HepG2 (cell line): ENCODE data around the gene SULT2A1. TPM values are rescaled to one million over a fixed set of nuclear protein-coding genes. Genes with fewer than 3 reads are reported as not detected.

Experiments used
- CREB1 ChIP-seq, 2 experiments: fragments of 450-650 bp in 1 of 2; IDR thresholded peaks; 2 replicates each; pipeline ENCODE4 v1.6.1; 2016 to 2017; ENCODE audit warnings: control low read depth in 1 of 2, mild to moderate bottlenecking in 1 of 2, missing compliant biosample characterization in 1 of 2, missing genetic modification characterization in 1 of 2
- ETV5 ChIP-seq: IDR thresholded peaks from 2 replicates; pipeline ENCODE4 v1.6.1; 2018; ENCODE audit warnings: missing biosample characterization, missing genetic modification reagents, inconsistent platforms, borderline replicate concordance
- FOXO1 ChIP-seq: sonication (generic); formaldehyde crosslinking; IDR thresholded peaks from 2 replicates; pipeline ENCODE4 v1.4.0; 2020; ENCODE audit warnings: missing genetic modification reagents
- IKZF1 ChIP-seq: fragments of 450-650 bp; IDR thresholded peaks from 2 replicates; pipeline ENCODE4 v1.7.1; 2016
- IRF2 ChIP-seq: IDR thresholded peaks from 2 replicates; pipeline ENCODE4 v1.6.1; 2018; ENCODE audit warnings: missing genetic modification reagents, missing compliant biosample characterization
- MAFK ChIP-seq, 2 experiments: IDR thresholded peaks in 1 of 2; conservative IDR thresholded peaks in 1 of 2; 2 replicates each; pipeline ENCODE4 v1.6.1; 2011; ENCODE audit warnings: improper control_type of control experiment in 2 of 2, low read length in 2 of 2
- MAZ ChIP-seq, 2 experiments: sonication (generic) in 1 of 2; formaldehyde crosslinking in 1 of 2; IDR thresholded peaks; 2 replicates each; pipeline versions ENCODE4 v1.5.0 to v1.6.1; 2012 to 2020; ENCODE audit warnings: low read depth in 2 of 2, mild to moderate bottlenecking in 2 of 2, borderline replicate concordance in 1 of 2, improper control_type of control experiment in 1 of 2, low read length in 1 of 2, missing genetic modification reagents in 1 of 2, moderate library complexity in 1 of 2
- NFKB2 ChIP-seq: sonication (generic); formaldehyde crosslinking; IDR thresholded peaks from 2 replicates; pipeline ENCODE4 v1.4.0; 2020; ENCODE audit warnings: missing genetic modification reagents, borderline replicate concordance
- PRMT3 ChIP-seq: sonication (generic); formaldehyde crosslinking; IDR thresholded peaks from 2 replicates; pipeline ENCODE4 v1.8.1; 2022; ENCODE audit warnings: low read depth, mild to moderate bottlenecking, moderate library complexity, missing genetic modification reagents, borderline replicate concordance
- TOE1 ChIP-seq: sonication (generic); formaldehyde crosslinking; IDR thresholded peaks from 2 replicates; pipeline ENCODE4 v1.4.0; 2020; ENCODE audit warnings: mild to moderate bottlenecking, missing genetic modification reagents
- ZBTB8A ChIP-seq: sonication (generic); formaldehyde crosslinking; IDR thresholded peaks from 2 replicates; pipeline ENCODE4 v1.4.0; 2020; ENCODE audit warnings: mild to moderate bottlenecking, low read depth, missing genetic modification reagents, borderline replicate concordance
- ZNF138 ChIP-seq: sonication (generic); formaldehyde crosslinking; IDR thresholded peaks from 2 replicates; pipeline ENCODE4 v1.5.0; 2020; ENCODE audit warnings: mild to moderate bottlenecking, low read depth, missing genetic modification reagents
- ZNF569 ChIP-seq: sonication (generic); formaldehyde crosslinking; IDR thresholded peaks from 2 replicates; pipeline ENCODE4 v1.5.0; 2020; ENCODE audit warnings: mild to moderate bottlenecking, missing genetic modification reagents, moderate library complexity, borderline replicate concordance
- ZNF644 ChIP-seq: IDR thresholded peaks from 2 replicates; pipeline ENCODE4 v1.6.1; 2016; ENCODE audit warnings: low read depth
- polyA plus RNA-seq, 8 experiments: library from polyadenylated mRNA; depleted of rRNA in 3 of 8; stranded (reverse) in 7 of 8; unstranded in 1 of 8; fragments of >200 nt; fragmentation: Illumina TruSeq in 4 of 8; extraction: Trizol in 4 of 8; gene quantifications; 2 replicates each; pipeline versions ENCODE4 v1.2.1 to v1.2.3, GENCODE V29; 2011 to 2016; ENCODE audit warnings: low read depth in 4 of 8, missing spikeins in 1 of 8, mixed read lengths in 1 of 8; ENCODE audit not compliant: insufficient read depth in 1 of 8
- total RNA-seq, 5 experiments: library from RNA; depleted of rRNA; stranded (reverse); fragments of >200 nt; fragmentation: Illumina TruSeq; extraction: Trizol; gene quantifications; 2 replicates each; pipeline ENCODE4 v1.2.3, GENCODE V29; 2016; ENCODE audit warnings: low read depth in 1 of 5
- TF ChIP-seq, protein P1 (sequence below): sonication (generic); formaldehyde crosslinking; IDR thresholded peaks from 2 replicates; pipeline ENCODE4 v1.8.1; 2023; ENCODE audit warnings: mild to moderate bottlenecking, missing genetic modification reagents, borderline replicate concordance
- TF ChIP-seq, protein P2 (sequence below): sonication (generic); formaldehyde crosslinking; IDR thresholded peaks from 2 replicates; pipeline ENCODE4 v1.4.0; 2020; ENCODE audit warnings: missing genetic modification reagents, mild to moderate bottlenecking, borderline replicate concordance
- TF ChIP-seq, protein P3 (sequence below): sonication (generic); formaldehyde crosslinking; conservative IDR thresholded peaks from 2 replicates; pipeline ENCODE4 v1.4.0; 2020; ENCODE audit warnings: mild to moderate bottlenecking, missing genetic modification reagents, moderate library complexity
- TF ChIP-seq, protein P4 (sequence below): sonication (generic); formaldehyde crosslinking; IDR thresholded peaks from 2 replicates; pipeline ENCODE4 v1.5.0; 2020; ENCODE audit warnings: missing genetic modification reagents
- TF ChIP-seq, protein P5 (sequence below): IDR thresholded peaks from 2 replicates; pipeline ENCODE4 v1.6.1; 2016; ENCODE audit warnings: missing compliant biosample characterization, missing genetic modification reagents, borderline replicate concordance
- TF ChIP-seq, protein P6 (sequence below): conservative IDR thresholded peaks from 2 replicates; pipeline ENCODE4 v1.6.1; 2018; ENCODE audit warnings: missing genetic modification reagents

SULT2A1 gene
- total and polyA plus RNA-seq, 2 of the 13 experiments (the other 11 are each of a cell fraction or from before 2014, with no cell fraction given): 137 to 193 TPM

DNA sequence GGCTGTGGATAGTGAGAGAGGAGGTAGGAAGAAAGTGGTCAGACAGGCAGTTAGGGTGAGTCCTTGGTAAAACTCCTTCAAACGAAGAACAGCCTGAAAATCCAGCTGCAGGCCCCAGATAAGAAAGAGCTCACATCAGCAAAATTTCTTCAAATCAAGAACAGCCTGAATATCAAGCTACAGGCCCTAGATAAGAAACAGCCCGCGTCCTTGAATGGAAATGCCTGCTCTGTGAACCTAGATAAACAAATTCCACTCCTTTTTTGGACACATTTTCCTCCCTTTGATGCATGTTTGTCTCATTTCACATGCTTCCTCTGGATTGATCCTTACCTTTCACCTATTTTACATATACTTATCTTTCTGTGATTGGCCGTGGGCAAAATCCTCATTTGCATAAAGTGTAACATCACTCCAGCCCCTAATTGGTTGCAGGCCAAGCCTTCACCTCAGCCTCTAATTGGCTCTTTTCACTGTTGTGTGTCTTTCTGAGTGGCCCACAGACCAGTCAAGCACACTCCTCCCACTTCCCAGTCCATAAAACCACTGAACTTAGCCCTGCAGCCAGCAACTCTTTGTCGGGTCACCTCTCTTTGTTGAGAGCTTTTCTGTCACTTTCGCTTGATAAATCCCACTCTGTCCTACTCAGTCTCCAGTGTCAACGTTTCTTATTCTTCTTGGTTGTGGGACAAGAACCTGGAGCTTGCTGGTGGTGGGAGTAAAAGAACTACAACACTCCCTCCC, 6.0 kb upstream of the SULT2A1 start (continued):
- TF ChIP-seq TOE1 (CRISPR knock-in tag) (no peak), IRF2 (no peak; the same call in 1 of the 2 replicates), IKZF1 (no peak), FOXO1 (CRISPR knock-in tag) (peak; percentile 64; the same call in 1 of the 2 replicates), MAZ (IDR thresholded peaks at IDR 0.05; ENCODE audit: borderline replicate concordance, low read depth, low read length) (no peak), MAZ (CRISPR knock-in tag; IDR thresholded peaks at IDR 0.05; ENCODE audit: low read depth) (peak; percentile 37; the same call in 1 of the 2 replicates), ZNF644 (CRISPR knock-in tag) (no peak), ZNF569 (no peak), ZBTB8A (CRISPR knock-in tag) (no peak), NFKB2 (CRISPR knock-in tag) (no peak), ETV5 (CRISPR knock-in tag) (peak; percentile 71; the same call in 1 of the 2 replicates), MAFK (conservative IDR thresholded peaks at IDR 0.05 in 1 of 2, IDR thresholded peaks at IDR 0.05 in 1 of 2; ENCODE audit: low read length in 2 of 2) (peak; percentile 100), ZNF138 (no peak), PRMT3 (CRISPR knock-in tag) (no peak), CREB1 (IDR thresholded peaks at IDR 0.05) (peak; percentile 73), CREB1 (CRISPR knock-in tag; IDR thresholded peaks at IDR 0.05) (peak; percentile 66)
- TF ChIP-seq, protein P1, sequence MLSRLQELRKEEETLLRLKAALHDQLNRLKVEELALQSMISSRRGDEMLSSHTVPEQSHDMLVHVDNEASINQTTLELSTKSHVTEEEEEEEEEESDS (CRISPR knock-in tag): no peak
- TF ChIP-seq, protein P2, sequence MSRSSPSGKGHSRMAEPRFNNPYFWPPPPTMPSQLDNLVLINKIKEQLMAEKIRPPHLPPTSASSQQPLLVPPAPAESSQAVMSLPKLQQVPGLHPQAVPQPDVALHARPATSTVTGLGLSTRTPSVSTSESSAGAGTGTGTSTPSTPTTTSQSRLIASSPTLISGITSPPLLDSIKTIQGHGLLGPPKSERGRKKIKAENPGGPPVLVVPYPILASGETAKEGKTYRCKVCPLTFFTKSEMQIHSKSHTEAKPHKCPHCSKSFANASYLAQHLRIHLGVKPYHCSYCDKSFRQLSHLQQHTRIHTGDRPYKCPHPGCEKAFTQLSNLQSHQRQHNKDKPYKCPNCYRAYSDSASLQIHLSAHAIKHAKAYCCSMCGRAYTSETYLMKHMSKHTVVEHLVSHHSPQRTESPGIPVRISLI (CRISPR knock-in tag): 0 out of 2 replicates have a peak, but pooled peaks have one; percentile 14
- TF ChIP-seq, protein P3, sequence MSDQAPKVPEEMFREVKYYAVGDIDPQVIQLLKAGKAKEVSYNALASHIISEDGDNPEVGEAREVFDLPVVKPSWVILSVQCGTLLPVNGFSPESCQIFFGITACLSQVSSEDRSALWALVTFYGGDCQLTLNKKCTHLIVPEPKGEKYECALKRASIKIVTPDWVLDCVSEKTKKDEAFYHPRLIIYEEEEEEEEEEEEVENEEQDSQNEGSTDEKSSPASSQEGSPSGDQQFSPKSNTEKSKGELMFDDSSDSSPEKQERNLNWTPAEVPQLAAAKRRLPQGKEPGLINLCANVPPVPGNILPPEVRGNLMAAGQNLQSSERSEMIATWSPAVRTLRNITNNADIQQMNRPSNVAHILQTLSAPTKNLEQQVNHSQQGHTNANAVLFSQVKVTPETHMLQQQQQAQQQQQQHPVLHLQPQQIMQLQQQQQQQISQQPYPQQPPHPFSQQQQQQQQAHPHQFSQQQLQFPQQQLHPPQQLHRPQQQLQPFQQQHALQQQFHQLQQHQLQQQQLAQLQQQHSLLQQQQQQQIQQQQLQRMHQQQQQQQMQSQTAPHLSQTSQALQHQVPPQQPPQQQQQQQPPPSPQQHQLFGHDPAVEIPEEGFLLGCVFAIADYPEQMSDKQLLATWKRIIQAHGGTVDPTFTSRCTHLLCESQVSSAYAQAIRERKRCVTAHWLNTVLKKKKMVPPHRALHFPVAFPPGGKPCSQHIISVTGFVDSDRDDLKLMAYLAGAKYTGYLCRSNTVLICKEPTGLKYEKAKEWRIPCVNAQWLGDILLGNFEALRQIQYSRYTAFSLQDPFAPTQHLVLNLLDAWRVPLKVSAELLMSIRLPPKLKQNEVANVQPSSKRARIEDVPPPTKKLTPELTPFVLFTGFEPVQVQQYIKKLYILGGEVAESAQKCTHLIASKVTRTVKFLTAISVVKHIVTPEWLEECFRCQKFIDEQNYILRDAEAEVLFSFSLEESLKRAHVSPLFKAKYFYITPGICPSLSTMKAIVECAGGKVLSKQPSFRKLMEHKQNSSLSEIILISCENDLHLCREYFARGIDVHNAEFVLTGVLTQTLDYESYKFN: peak; percentile 94
- TF ChIP-seq, protein P4, sequence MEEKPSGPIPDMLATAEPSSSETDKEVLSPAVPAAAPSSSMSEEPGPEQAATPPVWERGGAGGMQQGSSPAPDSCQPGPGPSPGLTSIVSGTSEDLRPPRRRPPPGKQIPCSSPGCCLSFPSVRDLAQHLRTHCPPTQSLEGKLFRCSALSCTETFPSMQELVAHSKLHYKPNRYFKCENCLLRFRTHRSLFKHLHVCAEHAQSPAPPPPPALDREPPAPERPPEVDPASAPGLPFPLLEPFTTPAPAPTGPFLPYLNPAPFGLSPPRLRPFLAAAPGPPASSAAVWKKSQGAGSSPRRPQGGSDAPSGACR (CRISPR knock-in tag): no peak
- TF ChIP-seq, protein P5, sequence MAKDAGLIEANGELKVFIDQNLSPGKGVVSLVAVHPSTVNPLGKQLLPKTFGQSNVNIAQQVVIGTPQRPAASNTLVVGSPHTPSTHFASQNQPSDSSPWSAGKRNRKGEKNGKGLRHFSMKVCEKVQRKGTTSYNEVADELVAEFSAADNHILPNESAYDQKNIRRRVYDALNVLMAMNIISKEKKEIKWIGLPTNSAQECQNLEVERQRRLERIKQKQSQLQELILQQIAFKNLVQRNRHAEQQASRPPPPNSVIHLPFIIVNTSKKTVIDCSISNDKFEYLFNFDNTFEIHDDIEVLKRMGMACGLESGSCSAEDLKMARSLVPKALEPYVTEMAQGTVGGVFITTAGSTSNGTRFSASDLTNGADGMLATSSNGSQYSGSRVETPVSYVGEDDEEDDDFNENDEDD (CRISPR knock-in tag): no peak; the same call in 1 of the 2 replicates
- TF ChIP-seq, protein P6, sequence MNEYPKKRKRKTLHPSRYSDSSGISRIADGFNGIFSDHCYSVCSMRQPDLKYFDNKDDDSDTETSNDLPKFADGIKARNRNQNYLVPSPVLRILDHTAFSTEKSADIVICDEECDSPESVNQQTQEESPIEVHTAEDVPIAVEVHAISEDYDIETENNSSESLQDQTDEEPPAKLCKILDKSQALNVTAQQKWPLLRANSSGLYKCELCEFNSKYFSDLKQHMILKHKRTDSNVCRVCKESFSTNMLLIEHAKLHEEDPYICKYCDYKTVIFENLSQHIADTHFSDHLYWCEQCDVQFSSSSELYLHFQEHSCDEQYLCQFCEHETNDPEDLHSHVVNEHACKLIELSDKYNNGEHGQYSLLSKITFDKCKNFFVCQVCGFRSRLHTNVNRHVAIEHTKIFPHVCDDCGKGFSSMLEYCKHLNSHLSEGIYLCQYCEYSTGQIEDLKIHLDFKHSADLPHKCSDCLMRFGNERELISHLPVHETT (CRISPR knock-in tag): no peak
